Common myeloid progenitor, CD34-positive (primary cell): Measurements from ENCODE around the gene INHBE.
A peak's percentile ranks its signal among the peaks of the same experiment; 100 is the strongest.

Experiments used
- CTCF ChIA-PET: fragments of 350-600 bp; sonication (Branson Sonifier 250); formaldehyde crosslinking; loops from one replicate; lab custom pipeline; 2021; ENCODE audit warnings: antibody characterized with exemption; lab: Charles Lee
- POLR2A ChIA-PET: fragments of 350-600 bp; sonication (Branson Sonifier 250); formaldehyde crosslinking; loops from one replicate; lab custom pipeline; 2021; ENCODE audit warnings: antibody characterized with exemption; lab: Charles Lee
- DNase-seq, 3 donors: peaks; one replicate each; pipeline versions ENCODE4 v3.0.0 to v3.0.0-alpha.2; 2013
- H3K27ac ChIP-seq, 2 experiments: 1 replicate in 1 of 2; 2 replicates in 1 of 2; pipeline ENCODE4 v1.7.0; 2013; ENCODE audit warnings: inconsistent platforms in 2 of 2, low read length in 2 of 2, mild to moderate bottlenecking in 2 of 2, low read depth in 1 of 2, moderate library complexity in 1 of 2; ENCODE audit not compliant: severe bottlenecking in 2 of 2, insufficient read depth in 1 of 2, poor library complexity in 1 of 2
- H3K27me3 ChIP-seq, 5 experiments: replicated peaks in 2 of 5; 1 replicate in 3 of 5; 2 replicates in 2 of 5; pipeline versions ENCODE4 v1.6.1 to v1.7.0; 2013; ENCODE audit warnings: low read length in 4 of 5, mild to moderate bottlenecking in 2 of 5, moderate library complexity in 2 of 5, inconsistent platforms in 1 of 5; ENCODE audit not compliant: insufficient read depth in 5 of 5, control insufficient read depth in 4 of 5
- H3K36me3 ChIP-seq, 4 experiments: 1 replicate in 2 of 4; 2 replicates in 2 of 4; pipeline versions ENCODE4 v1.6.1 to v1.7.0; 2013; ENCODE audit warnings: low read length in 3 of 4, control low read depth in 1 of 4, mild to moderate bottlenecking in 1 of 4; ENCODE audit not compliant: control insufficient read depth in 4 of 4, insufficient read depth in 4 of 4
- H3K4me1 ChIP-seq, 4 experiments: 1 replicate in 3 of 4; 2 replicates in 1 of 4; pipeline versions ENCODE4 v1.6.1 to v1.7.1; 2013; ENCODE audit warnings: low read length in 3 of 4, mild to moderate bottlenecking in 3 of 4, control low read depth in 1 of 4, inconsistent platforms in 1 of 4, moderate library complexity in 1 of 4; ENCODE audit not compliant: control insufficient read depth in 4 of 4, insufficient read depth in 4 of 4; ENCODE audit errors: control extremely low read depth in 1 of 4
- H3K4me3 ChIP-seq, 7 experiments: 1 replicate in 4 of 7; 2 replicates in 3 of 7; pipeline versions ENCODE4 v1.5.1 to v1.7.0; 2013; ENCODE audit warnings: mild to moderate bottlenecking in 7 of 7, low read length in 6 of 7, moderate library complexity in 6 of 7, inconsistent platforms in 2 of 7, low read depth in 2 of 7, control low read depth in 1 of 7; ENCODE audit not compliant: insufficient read depth in 4 of 7, control insufficient read depth in 1 of 7; ENCODE audit errors: extremely low read depth in 1 of 7
- H3K9me3 ChIP-seq, 5 experiments: 1 replicate in 4 of 5; 2 replicates in 1 of 5; pipeline versions ENCODE4 v1.6.1 to v1.7.1; 2013; ENCODE audit warnings: low read length in 4 of 5, mild to moderate bottlenecking in 2 of 5, inconsistent platforms in 1 of 5, low read depth in 1 of 5, moderate library complexity in 1 of 5; ENCODE audit not compliant: control insufficient read depth in 4 of 5, insufficient read depth in 2 of 5; ENCODE audit errors: control extremely low read depth in 1 of 5
- WGBS: methylation state at CpG from one replicate; pipeline ENCODE4 v1.1.5; 2013; ENCODE audit not compliant: insufficient coverage; 5-methylcytosine and 5-hydroxymethylcytosine counted together

Gene INHBE

GRCh38 chr12:57462912-57463253 lies 7.8 kb downstream of the INHBE start:
- peaks cover 8 to 40% (median 33%) of the 10 kb centered on the region in 4 experiments for H3K4me1 ChIP-seq
- H3K4me3 ChIP-seq, result peak overlapping the region in 3 of 7 experiments; percentile 68 to 89 (median 86)
- POLR2A ChIA-PET, result interaction anchor here (0.8 to 1.1 kb wide), 2 partner anchors 53 to 56 kb away, joined by 3 to 4 read pairs; no protein-coding TSS in a partner anchor
- peaks cover 0 to 13% (median 4%) of the 10 kb centered on the region in 5 experiments for H3K27me3 ChIP-seq
- DNase-seq, result no peak
- no peak overlapping the region for H3K27ac ChIP-seq
- no peaks in the 10 kb centered on the region for H3K9me3 ChIP-seq
- peaks cover 0 to 4% (median 2%) of the 10 kb centered on the region in 4 experiments for H3K36me3 ChIP-seq
- CTCF ChIA-PET, result interaction anchor here (0.6 to 9.9 kb wide), 14 partner anchors 10 to 155 kb away, joined by 3 to 184 read pairs (median 4); partner anchors contain the start of gene ARHGAP9
- WGBS, result 83% methylated on average over 2 of the region's 5 CpGs

GRCh38 chr12:57464569-57464968 lies 9.5 kb downstream of the INHBE start:
- ChIA-PET POLR2A (no interaction called here), CTCF (interaction anchor here (3.5 to 9.9 kb wide), 2 partner anchors 9 to 11 kb away, joined by 12 to 184 read pairs; partner anchors contain the start of genes ARHGAP9 and INHBE)
- DNase-seq, result no peak

GRCh38 chr12:57465030-57465746 lies 10.1 kb downstream of the INHBE start:
- ChIA-PET POLR2A (interaction anchor here (1.6 kb wide), 1 partner anchor 11 kb away, joined by 4 read pairs; no protein-coding TSS in a partner anchor), CTCF (interaction anchor here (1.2 to 9.9 kb wide), 4 partner anchors 9 to 30 kb away, joined by 4 to 184 read pairs (median 8); partner anchors contain the start of genes ARHGAP9 and INHBE)
- H3K4me3 ChIP-seq, result no peak overlapping the region
- H3K27me3 ChIP-seq, result peaks cover 0 to 12% (median 4%) of the 10 kb centered on the region in 5 experiments
- 80% methylated on average over 2 of the region's 6 CpGs for WGBS
- peaks cover 0 to 22% (median 16%) of the 10 kb centered on the region in 4 experiments for H3K36me3 ChIP-seq
- DNase-seq, result no peak
- H3K4me1 ChIP-seq, result peaks cover 4 to 25% (median 21%) of the 10 kb centered on the region in 4 experiments
- H3K27ac ChIP-seq, result no peak overlapping the region
- no peaks in the 10 kb centered on the region for H3K9me3 ChIP-seq

More at GRCh38 chr12:57464569-57464968, 9.5 kb downstream of the INHBE start:
- Histone ChIP-seq H3K27me3 (peaks cover 0 to 13% (median 4%) of the 10 kb centered on the region in 5 experiments), H3K4me1 (peaks cover 5 to 27% (median 23%) of the 10 kb centered on the region in 4 experiments), H3K9me3 (no peaks in the 10 kb centered on the region), H3K36me3 (peaks cover 0 to 16% (median 11%) of the 10 kb centered on the region in 4 experiments), H3K4me3 (no peak overlapping the region), H3K27ac (no peak overlapping the region)
- WGBS, result 98% methylated on average over 12 of the region's 12 CpGs

GRCh38 chr12:57465747-57466505 lies 10.8 kb downstream of the INHBE start:
- peaks cover 0 to 29% (median 21%) of the 10 kb centered on the region in 4 experiments for H3K36me3 ChIP-seq
- H3K4me3 ChIP-seq, result no peak overlapping the region
- CTCF ChIA-PET, result interaction anchor here (0.6 to 9.9 kb wide), 5 partner anchors 10 to 30 kb away, joined by 3 to 184 read pairs (median 5); partner anchors contain the start of genes ARHGAP9 and INHBE
- peaks cover 2 to 18% (median 14%) of the 10 kb centered on the region in 4 experiments for H3K4me1 ChIP-seq
- DNase-seq, result no peak
- POLR2A ChIA-PET, result interaction anchor here (1.6 kb wide), 1 partner anchor 10 kb away, joined by 4 read pairs; no protein-coding TSS in a partner anchor
- no peak overlapping the region for H3K27ac ChIP-seq
- peaks cover 0 to 5% (median 2%) of the 10 kb centered on the region in 5 experiments for H3K27me3 ChIP-seq
- H3K9me3 ChIP-seq, result no peaks in the 10 kb centered on the region
- WGBS, result 91% methylated on average over 11 of the region's 14 CpGs

DNA sequence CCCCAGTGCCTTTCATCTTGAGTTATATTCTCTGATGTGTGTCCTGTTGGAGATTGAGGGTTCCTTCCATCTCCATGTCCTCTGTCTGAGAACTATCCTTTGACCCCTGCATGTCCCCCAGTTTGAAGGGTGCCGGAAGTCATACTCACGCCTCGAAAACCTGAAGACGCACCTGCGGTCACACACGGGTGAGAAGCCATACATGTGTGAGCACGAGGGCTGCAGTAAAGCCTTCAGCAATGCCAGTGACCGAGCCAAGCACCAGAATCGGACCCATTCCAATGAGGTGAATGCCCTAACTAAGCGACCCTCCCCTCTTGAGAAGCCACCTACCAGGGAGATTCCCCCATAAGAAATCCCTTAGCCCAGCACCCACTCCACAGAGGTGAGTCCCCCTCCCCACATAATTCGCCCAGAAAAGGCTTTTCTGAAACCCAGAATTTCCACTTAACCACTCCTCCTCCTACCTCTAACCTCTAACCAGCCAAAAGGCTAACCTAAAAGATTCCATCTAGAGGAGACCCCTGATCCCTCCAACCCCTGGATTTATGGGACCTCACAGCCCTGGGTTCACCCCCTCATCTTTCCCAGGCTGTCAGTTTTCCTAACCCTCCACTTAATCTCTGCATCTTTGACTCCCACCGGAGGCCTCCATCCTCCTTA lies 12.2 kb downstream of the INHBE start:
- Histone ChIP-seq H3K27me3 (no peaks in the 10 kb centered on the region), H3K36me3 (peaks cover 9 to 43% (median 33%) of the 10 kb centered on the region in 4 experiments)
- CTCF ChIA-PET, result interaction anchor here (1.6 to 16.7 kb wide), 4 partner anchors 5 to 12 kb away, joined by 5 to 184 read pairs (median 98); partner anchors contain the start of genes ARHGAP9, GLI1 and INHBE

DNA sequence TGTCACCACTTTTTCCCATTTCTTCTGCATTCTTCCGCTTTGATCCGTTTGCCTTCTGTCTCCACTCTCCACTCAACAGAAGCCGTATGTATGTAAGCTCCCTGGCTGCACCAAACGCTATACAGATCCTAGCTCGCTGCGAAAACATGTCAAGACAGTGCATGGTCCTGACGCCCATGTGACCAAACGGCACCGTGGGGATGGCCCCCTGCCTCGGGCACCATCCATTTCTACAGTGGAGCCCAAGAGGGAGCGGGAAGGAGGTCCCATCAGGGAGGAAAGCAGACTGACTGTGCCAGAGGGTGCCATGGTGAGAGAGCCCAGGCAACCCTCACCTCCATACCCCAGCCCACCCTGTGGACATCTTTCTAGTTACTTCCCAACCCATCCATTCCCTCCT lies 12.8 kb downstream of the INHBE start:
- CTCF ChIA-PET, result interaction anchor here (1.6 to 16.7 kb wide), 2 partner anchors 6 to 9 kb away, joined by 5 to 184 read pairs; partner anchors contain the start of gene GLI1
- peaks cover 14 to 49% (median 38%) of the 10 kb centered on the region in 4 experiments for H3K36me3 ChIP-seq
- H3K27ac ChIP-seq, result no peak overlapping the region

More for the DNA sequence above, 12.2 kb downstream of the INHBE start:
- POLR2A ChIA-PET, result no interaction called here
- Histone ChIP-seq H3K4me3 (no peak overlapping the region), H3K9me3 (no peaks in the 10 kb centered on the region), H3K4me1 (peaks cover 0 to 7% (median 2%) of the 10 kb centered on the region in 4 experiments), H3K27ac (no peak overlapping the region)
- WGBS, result 95% methylated on average over 10 of the region's 12 CpGs
- DNase-seq, result no peak

More for the DNA sequence above, 12.8 kb downstream of the INHBE start:
- DNase-seq, result no peak
- POLR2A ChIA-PET, result no interaction called here
- 98% methylated on average over 11 of the region's 11 CpGs for WGBS
- Histone ChIP-seq H3K9me3 (no peaks in the 10 kb centered on the region), H3K4me1 (peaks cover 0 to 1% (median 0%) of the 10 kb centered on the region in 4 experiments), H3K27me3 (no peaks in the 10 kb centered on the region), H3K4me3 (no peak overlapping the region)
